ENCODE measurements around the gene ANK2. TPM values are rescaled to one million over a fixed set of nuclear protein-coding genes. Genes with fewer than 3 reads are reported as not detected.

The ANK2 gene
- total and polyA plus RNA-seq, 2 donors from 2014 or later: 21.1 to 125 TPM

GRCh38 chr4:113113151-113113550 lies 63.7 kb downstream of the ANK2 start:
- H3K9me3 ChIP-seq (ENCODE audit: control insufficient read depth in 2 of 3, insufficient read depth in 1 of 3, low read length in 3 of 3): no peaks in the 10 kb centered on the region
- no peak for DNase-seq

GRCh38 chr4:113114884-113115283 lies 65.4 kb downstream of the ANK2 start:
- FAIRE-seq (no peak), DNase-seq (no peak)
- H3K36me3 ChIP-seq (ENCODE audit: control insufficient read depth in 2 of 3, insufficient read depth in 3 of 3, low read length in 3 of 3): no peaks in the 10 kb centered on the region
- peak overlapping the region in 1 of 3 donors; percentile 76 for H3K4me3 ChIP-seq (ENCODE audit: low read length in 3 of 3)
- no peaks in the 10 kb centered on the region for H3K27me3 ChIP-seq (ENCODE audit: control insufficient read depth, insufficient read depth, low read length)
- H3K4me1 ChIP-seq (ENCODE audit: control insufficient read depth in 2 of 3, insufficient read depth in 2 of 3, low read depth in 1 of 3, low read length in 3 of 3): peaks cover 0 to 4% (median 3%) of the 10 kb centered on the region in 3 donors
- TF ChIP-seq, protein P1, sequence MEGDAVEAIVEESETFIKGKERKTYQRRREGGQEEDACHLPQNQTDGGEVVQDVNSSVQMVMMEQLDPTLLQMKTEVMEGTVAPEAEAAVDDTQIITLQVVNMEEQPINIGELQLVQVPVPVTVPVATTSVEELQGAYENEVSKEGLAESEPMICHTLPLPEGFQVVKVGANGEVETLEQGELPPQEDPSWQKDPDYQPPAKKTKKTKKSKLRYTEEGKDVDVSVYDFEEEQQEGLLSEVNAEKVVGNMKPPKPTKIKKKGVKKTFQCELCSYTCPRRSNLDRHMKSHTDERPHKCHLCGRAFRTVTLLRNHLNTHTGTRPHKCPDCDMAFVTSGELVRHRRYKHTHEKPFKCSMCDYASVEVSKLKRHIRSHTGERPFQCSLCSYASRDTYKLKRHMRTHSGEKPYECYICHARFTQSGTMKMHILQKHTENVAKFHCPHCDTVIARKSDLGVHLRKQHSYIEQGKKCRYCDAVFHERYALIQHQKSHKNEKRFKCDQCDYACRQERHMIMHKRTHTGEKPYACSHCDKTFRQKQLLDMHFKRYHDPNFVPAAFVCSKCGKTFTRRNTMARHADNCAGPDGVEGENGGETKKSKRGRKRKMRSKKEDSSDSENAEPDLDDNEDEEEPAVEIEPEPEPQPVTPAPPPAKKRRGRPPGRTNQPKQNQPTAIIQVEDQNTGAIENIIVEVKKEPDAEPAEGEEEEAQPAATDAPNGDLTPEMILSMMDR (IDR thresholded peaks at IDR 0.05; ENCODE audit: borderline replicate concordance, extremely low read depth, insufficient read depth): no peak
- intact Hi-C loops (cut with DNase I): no loop called here
- peak overlapping the region in 1 of 3 donors; percentile 55 for H3K9ac ChIP-seq (ENCODE audit: low read length in 3 of 3)
- no peaks in the 10 kb centered on the region for H3K9me3 ChIP-seq (ENCODE audit: control insufficient read depth in 2 of 3, insufficient read depth in 1 of 3, low read length in 3 of 3)
- no peak overlapping the region for H3K27ac ChIP-seq (ENCODE audit: low read depth in 2 of 2, low read length in 2 of 2)

More at GRCh38 chr4:113113151-113113550, 63.7 kb downstream of the ANK2 start:
- Histone ChIP-seq H3K4me1 (ENCODE audit: control insufficient read depth in 2 of 3, insufficient read depth in 2 of 3, low read depth in 1 of 3, low read length in 3 of 3) (peaks cover 0 to 4% (median 3%) of the 10 kb centered on the region in 3 donors), H3K9ac (ENCODE audit: low read length in 3 of 3) (no peak overlapping the region), H3K27me3 (ENCODE audit: control insufficient read depth, insufficient read depth, low read length) (no peaks in the 10 kb centered on the region), H3K36me3 (ENCODE audit: control insufficient read depth in 2 of 3, insufficient read depth in 3 of 3, low read length in 3 of 3) (no peaks in the 10 kb centered on the region), H3K27ac (ENCODE audit: low read depth in 2 of 2, low read length in 2 of 2) (no peak overlapping the region), H3K4me3 (ENCODE audit: low read length in 3 of 3) (peak overlapping the region in 1 of 3 donors; percentile 12)
- intact Hi-C loops (cut with DNase I): no loop called here
- TF ChIP-seq, protein P1 (IDR thresholded peaks at IDR 0.05; ENCODE audit: borderline replicate concordance, extremely low read depth, insufficient read depth): no peak
- no peak for FAIRE-seq

- Histone ChIP-seq H3K27me3 (ENCODE audit: control insufficient read depth, insufficient read depth, low read length) (no peaks in the 10 kb centered on the region), H3K4me3 (ENCODE audit: low read length in 3 of 3) (peak overlapping the region; percentile 13 to 76 (median 73)), H3K36me3 (ENCODE audit: control insufficient read depth in 2 of 3, insufficient read depth in 3 of 3, low read length in 3 of 3) (no peaks in the 10 kb centered on the region), H3K9ac (ENCODE audit: low read length in 3 of 3) (peak overlapping the region in 2 of 3 donors; percentile 5 to 68), H3K27ac (ENCODE audit: low read depth in 2 of 2, low read length in 2 of 2) (peak overlapping the region; percentile 59 to 62), H3K4me1 (ENCODE audit: control insufficient read depth in 2 of 3, insufficient read depth in 2 of 3, low read depth in 1 of 3, low read length in 3 of 3) (peaks cover 0 to 4% (median 3%) of the 10 kb centered on the region in 3 donors), H3K9me3 (ENCODE audit: control insufficient read depth in 2 of 3, insufficient read depth in 1 of 3, low read length in 3 of 3) (no peaks in the 10 kb centered on the region)
- no peak for FAIRE-seq
- DNase-seq: peak; percentile 44 to 73 (median 68)
- TF ChIP-seq, protein P1 (IDR thresholded peaks at IDR 0.05; ENCODE audit: borderline replicate concordance, extremely low read depth, insufficient read depth): no peak
- intact Hi-C loops (cut with DNase I): no loop called here
Measured at GRCh38 chr4:113116414-113117357, 67.2 kb downstream of the ANK2 start.
